ENCODE data around the gene TBX4. TPM values are rescaled to one million over a fixed set of nuclear protein-coding genes. Genes with fewer than 3 reads are reported as not detected.

Gene TBX4
- total and polyA plus RNA-seq, 2 experiments from 2014 or later: not detected

GRCh38 chr17:61519139-61519538, 66.9 kb downstream of the TBX4 start:
- Histone ChIP-seq H3K4me2 (no peak overlapping the region), H3K9me2 (ENCODE audit: insufficient read depth) (no peaks in the 10 kb centered on the region), H3F3A (replicated peaks; ENCODE audit: low read depth) (no peaks in the 10 kb centered on the region), H4K20me1 (replicated peaks; ENCODE audit: insufficient read depth) (no peaks in the 10 kb centered on the region), H2AFZ (peak overlapping the region; percentile 39; the same call in 1 of the 2 replicates), H3K27ac (ENCODE audit: low read depth) (no peak overlapping the region), H3K27me3 (ENCODE audit: insufficient read depth) (no peaks in the 10 kb centered on the region), H3K36me3 (ENCODE audit: insufficient read depth) (no peaks in the 10 kb centered on the region), H3K4me3 (no peak overlapping the region), H3K4me1 (ENCODE audit: insufficient read depth) (no peaks in the 10 kb centered on the region), H3K79me2 (replicated peaks; ENCODE audit: insufficient read depth) (no peaks in the 10 kb centered on the region)
- Mint-ChIP-seq H3K27ac (no peak overlapping the region), H3K36me3 (ENCODE audit: low read depth) (no peaks in the 10 kb centered on the region), H3K4me1 (no peaks in the 10 kb centered on the region), H3K9me3 (no peaks in the 10 kb centered on the region), H3K27me3 (ENCODE audit: insufficient read depth, low read depth, poor library complexity) (no peaks in the 10 kb centered on the region), H3K4me3 (no peak overlapping the region)
- ATAC-seq (no peak), DNase-seq (ENCODE audit: low spot score) (no peak)
- no peak for TF ChIP-seq REST (IDR thresholded peaks at IDR 0.05; ENCODE audit: unreplicated experiment)
- no peak for TF ChIP-seq ETS1 (IDR thresholded peaks at IDR 0.05)
- TF ChIP-seq ZNF114 (CRISPR knock-in tag; IDR thresholded peaks at IDR 0.05): no peak
- TF ChIP-seq EZH2phosphoT487 (IDR thresholded peaks at IDR 0.05; ENCODE audit: unreplicated experiment): no peak

GRCh38 chr17:61519754-61520440, 67.7 kb downstream of the TBX4 start:
- no peaks in the 10 kb centered on the region for H3F3A ChIP-seq (replicated peaks; ENCODE audit: low read depth)
- H3K4me3 Mint-ChIP-seq: no peak overlapping the region
- no peaks in the 10 kb centered on the region for H4K20me1 ChIP-seq (replicated peaks; ENCODE audit: insufficient read depth)
- no peak overlapping the region for H3K27ac ChIP-seq (ENCODE audit: low read depth)
- H3K9me2 ChIP-seq (ENCODE audit: insufficient read depth): no peaks in the 10 kb centered on the region
- no peaks in the 10 kb centered on the region for H3K4me1 Mint-ChIP-seq
- H3K4me1 ChIP-seq (ENCODE audit: insufficient read depth): no peaks in the 10 kb centered on the region
- no peak overlapping the region for H2AFZ ChIP-seq
- H3K36me3 Mint-ChIP-seq (ENCODE audit: low read depth): no peaks in the 10 kb centered on the region
- DNase-seq (ENCODE audit: low spot score) (no peak), ATAC-seq (no peak)
- no peak overlapping the region for H3K27ac Mint-ChIP-seq
- no peaks in the 10 kb centered on the region for H3K79me2 ChIP-seq (replicated peaks; ENCODE audit: insufficient read depth)
- H3K27me3 Mint-ChIP-seq (ENCODE audit: insufficient read depth, low read depth, poor library complexity): no peaks in the 10 kb centered on the region
- TF ChIP-seq POLR2AphosphoS5 (IDR thresholded peaks at IDR 0.05; ENCODE audit: low read depth) (no peak), EZH2phosphoT487 (IDR thresholded peaks at IDR 0.05; ENCODE audit: unreplicated experiment) (no peak), STAT1 (IDR thresholded peaks at IDR 0.05; ENCODE audit: unreplicated experiment) (no peak), ETS1 (IDR thresholded peaks at IDR 0.05) (no peak), REST (IDR thresholded peaks at IDR 0.05; ENCODE audit: unreplicated experiment) (no peak), JUNB (IDR thresholded peaks at IDR 0.05; ENCODE audit: unreplicated experiment) (no peak), ZNF331 (CRISPR knock-in tag; IDR thresholded peaks at IDR 0.05; ENCODE audit: low read depth) (no peak), ZNF114 (CRISPR knock-in tag; IDR thresholded peaks at IDR 0.05) (no peak), EZH2 (IDR thresholded peaks at IDR 0.05; ENCODE audit: low read depth, unreplicated experiment) (no peak), NANOG (IDR thresholded peaks at IDR 0.05; ENCODE audit: borderline replicate concordance) (no peak), CTCF (conservative IDR thresholded peaks at IDR 0.05; ENCODE audit: low read depth in 2 of 2) (no peak), CREB1 (CRISPR knock-in tag; IDR thresholded peaks at IDR 0.05; ENCODE audit: low read depth) (no peak)
- no peaks in the 10 kb centered on the region for H3K36me3 ChIP-seq (ENCODE audit: insufficient read depth)
- H3K27me3 ChIP-seq (ENCODE audit: insufficient read depth): no peaks in the 10 kb centered on the region
- no peaks in the 10 kb centered on the region for H3K9me3 Mint-ChIP-seq
- H3K4me2 ChIP-seq: no peak overlapping the region
- no peak overlapping the region for H3K4me3 ChIP-seq

Data from GM23338 (cell line).